Endothelial cell of hepatic sinusoid (primary cell): Measurements from ENCODE around the gene CHFR.
"Not testable (repeated sequence)": the region's sequence is repeated elsewhere in the genome, so short reads cannot be mapped to it uniquely, and the experiment has no call there.

Experiments
- in situ Hi-C: cut with HindIII; loops from 2 replicates; pipeline ENCODE4 v1.10.0; 2017; ENCODE audit warnings: low sequenced_read_pairs

CHFR gene

DNA sequence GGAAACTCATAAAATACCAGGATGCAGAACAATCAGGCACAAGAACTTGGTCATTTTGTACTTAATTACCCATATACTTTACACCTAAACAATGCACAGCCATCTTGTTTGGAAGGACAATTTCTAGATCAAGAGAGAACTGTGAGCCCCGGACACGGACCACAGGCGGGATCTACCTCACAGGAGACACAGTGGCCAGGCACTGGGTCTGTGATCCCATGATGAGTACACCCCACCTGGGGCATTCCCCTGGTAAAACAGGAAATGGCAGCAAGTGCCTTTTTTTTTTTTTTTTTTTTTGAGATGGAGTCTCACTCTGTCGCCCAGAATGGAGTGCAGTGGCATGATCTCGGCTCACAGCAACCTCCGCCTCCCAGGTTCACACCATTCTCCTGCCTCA lies 74.0 kb downstream of the CHFR start:
- in situ Hi-C loops = no loop called here

DNA sequence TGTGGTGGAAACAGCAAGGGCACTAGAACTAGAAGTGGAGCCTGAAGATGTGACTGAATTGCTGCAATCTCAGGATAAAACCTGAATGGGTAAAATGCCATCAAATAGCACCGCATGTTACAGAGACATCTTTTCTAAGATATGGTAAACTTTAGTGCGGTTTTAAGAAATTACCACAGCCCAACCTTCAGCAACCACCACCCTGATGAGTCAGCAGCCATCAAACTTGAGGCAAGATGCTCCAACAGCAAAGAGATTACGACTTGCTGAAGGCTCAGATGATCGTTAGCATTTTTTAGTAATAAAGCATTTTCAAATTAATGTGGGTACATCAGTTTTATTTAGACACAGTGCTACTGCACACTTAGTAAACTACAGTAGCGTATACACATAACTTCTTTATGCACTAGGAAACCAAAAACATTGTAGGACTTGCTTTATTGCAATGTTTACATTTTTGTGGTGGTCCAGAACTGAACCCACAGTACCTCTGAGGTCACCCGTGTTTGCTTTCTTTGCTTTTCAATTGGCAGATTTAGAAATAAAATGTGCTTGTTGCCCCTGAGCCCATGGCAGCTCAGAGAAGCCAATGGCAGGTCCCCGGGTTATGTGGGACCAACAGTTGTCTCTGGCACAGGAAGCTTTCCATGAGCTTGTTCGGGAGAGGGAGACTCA lies 74.6 kb downstream of the CHFR start:
- in situ Hi-C loops = no loop called here

DNA sequence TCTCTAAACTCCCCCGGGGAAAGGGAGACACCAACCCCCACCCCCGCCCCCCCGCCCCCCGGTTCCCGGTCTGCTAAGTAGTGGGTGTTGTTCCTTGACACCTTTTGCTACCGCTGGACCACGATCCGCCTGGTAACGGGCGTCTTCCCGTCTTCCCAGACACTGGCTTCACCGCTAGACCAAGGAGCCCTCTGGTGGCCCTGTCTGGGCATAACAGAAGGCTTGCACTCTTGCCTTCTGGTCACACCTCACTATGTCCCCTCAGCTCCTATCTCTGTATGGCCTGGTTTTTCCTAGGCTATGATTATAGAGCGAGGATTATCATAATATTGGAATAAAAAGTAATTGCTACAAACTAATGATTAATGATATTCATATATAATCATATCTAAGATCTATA lies 78.0 kb downstream of the CHFR start:
- in situ Hi-C loops = not testable (repeated sequence)

DNA sequence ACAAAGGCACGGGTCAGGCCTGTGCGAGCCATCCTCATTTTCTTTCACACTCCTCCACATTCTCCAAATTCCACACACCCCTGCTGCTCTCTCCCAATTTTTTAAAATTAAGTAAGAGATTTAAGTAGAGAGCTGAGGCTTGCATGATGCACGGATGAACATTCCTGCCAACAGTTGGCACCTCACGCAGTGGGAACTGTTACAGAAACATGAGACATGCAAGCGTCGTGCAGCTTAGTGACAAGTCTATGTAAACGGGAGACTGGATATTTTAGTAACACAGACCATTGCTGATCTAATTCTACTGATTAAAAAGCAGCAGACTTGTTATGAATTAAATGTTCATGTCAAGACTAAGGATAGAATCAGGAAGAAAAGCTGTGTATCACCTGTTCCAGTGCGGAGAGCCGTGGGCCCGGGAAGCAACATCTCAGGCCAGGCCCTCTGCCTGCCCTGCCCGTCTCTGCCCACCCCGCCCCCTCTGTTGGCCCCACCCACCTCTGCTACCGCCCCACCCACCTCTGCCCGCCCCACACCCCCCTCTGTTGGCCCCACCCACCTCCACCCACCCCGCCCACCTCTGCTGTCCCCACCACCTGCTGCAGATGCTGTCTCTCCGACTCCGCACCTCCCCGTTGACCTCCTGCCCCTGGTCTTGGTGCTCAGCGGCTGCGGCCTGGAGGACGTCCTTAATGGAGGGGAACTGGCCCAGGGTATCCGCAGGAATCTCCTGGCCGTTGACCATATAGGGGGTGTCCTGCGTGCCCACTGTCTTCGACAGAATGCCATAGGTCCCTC lies 79.9 kb downstream of the CHFR start:
- in situ Hi-C loops = no loop called here

DNA sequence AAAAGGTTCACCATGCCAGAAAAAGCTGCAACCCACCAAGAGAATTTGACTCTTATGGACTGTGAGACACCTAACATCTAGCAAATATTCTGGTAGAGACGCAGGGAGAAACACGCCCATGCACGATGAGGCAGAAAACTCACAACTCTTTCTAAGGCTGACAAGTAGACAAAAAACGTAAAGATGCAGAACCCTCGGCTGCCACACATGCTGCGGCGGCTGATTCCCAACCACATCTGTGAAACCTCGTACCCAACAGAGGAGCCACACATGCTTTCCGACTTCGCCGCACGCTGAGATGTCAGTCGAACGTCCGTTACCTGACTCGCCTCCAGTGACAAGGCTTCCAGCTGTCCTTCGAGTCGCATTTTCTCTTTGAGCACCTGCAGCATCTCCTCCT lies 80.5 kb downstream of the CHFR start:
- in situ Hi-C loops = no loop called here

DNA sequence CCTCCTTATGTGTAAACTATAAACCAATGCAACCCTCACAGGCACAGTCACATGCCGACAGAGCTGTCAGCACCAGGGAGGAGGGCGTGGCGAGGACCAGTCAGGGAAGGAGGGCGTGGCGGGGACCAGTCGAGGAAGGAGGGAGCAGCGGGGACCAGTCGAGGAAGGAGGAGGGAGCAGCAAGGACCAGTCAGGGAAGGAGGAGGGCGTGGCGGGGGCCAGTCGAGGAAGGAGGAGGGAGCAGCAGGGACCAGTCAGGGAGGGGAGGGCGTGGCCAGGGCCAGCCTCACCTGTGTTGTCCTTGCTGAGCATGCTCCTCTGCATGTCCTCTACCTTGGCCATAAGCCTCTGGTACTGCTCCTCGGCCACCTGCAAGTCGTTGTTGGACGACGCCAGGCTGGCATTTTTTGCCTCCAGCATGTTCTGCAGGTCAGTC lies 83.0 kb downstream of the CHFR start:
- in situ Hi-C loops = no loop called here

DNA sequence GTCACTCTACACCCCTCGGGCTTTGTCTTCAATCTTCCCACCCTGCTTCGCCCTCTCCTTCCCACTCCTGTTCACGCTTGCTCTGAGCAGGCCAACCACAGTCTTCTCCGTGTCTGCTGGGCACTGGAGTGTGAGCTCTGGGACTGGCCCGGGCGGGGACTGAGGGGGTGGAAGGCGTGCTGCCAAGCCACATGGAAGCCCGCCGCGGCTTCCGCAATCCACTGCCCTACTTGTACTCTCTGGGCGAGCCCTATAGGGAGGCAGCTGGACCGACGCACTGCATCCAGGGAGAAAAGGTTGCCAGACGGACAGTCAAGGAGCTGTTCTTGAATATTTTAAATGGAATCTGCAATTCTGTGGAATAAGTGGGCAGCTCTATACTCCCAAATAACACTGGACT lies 83.5 kb downstream of the CHFR start:
- in situ Hi-C loops = no loop called here

DNA sequence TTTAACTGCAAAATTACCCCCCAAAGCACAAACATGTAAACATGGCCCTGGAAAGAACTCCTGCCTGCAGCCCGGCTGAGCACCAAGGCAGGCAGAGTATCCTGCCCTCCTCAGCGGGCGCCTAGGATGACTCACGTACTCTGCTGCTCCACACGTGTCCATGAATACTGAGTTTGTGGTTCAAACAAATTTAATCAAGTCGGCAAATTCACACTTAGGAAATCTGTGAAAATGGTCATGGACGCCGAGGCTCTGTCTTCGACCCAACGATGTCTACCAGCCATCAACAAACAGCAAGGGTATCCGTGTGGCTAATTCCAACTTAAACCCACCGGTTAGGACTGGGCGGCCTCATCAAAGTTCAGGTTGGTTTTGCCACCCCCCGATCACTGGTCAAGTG lies 84.3 kb downstream of the CHFR start:
- in situ Hi-C loops = no loop called here

DNA sequence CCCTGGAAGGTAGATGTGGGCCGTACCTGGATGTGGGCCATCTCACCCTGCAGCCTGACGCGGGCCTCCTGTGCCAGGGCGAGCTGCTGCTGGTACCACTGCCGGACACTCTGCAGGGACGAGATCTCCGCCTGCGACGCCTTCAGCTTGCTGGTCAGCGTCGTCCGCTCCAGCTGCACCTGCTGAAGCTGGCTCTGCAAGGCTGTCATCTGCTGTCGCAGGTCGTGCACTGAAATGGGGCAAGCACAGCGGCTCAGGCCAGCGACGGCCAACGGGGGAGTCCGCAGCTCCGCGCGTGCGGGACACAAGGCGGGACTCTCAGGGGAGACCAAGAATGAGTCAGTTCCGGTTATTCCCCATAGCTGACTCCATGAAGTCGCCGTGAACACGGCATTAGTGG lies 85.7 kb downstream of the CHFR start:
- in situ Hi-C loops = no loop called here

DNA sequence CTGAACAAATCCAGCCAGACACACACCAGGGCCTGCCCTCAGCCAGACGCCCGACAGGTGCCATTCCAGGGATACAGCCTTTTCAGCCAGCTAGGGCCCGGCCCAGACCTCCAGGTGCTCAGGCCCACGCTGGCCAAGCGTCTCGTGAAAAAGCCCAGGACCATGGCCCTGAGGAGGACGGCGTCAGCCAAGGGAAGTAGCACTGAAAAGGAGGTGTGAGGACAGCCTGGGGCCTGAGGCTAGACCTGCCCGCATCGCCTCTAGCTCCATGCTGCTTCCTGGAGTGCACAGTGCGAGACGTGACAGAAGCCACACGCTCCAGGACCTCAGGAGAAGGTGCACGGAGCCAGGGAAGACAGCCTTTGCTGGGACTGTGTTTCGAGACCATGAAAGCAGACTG lies 88.6 kb downstream of the CHFR start:
- in situ Hi-C loops = no loop called here

DNA sequence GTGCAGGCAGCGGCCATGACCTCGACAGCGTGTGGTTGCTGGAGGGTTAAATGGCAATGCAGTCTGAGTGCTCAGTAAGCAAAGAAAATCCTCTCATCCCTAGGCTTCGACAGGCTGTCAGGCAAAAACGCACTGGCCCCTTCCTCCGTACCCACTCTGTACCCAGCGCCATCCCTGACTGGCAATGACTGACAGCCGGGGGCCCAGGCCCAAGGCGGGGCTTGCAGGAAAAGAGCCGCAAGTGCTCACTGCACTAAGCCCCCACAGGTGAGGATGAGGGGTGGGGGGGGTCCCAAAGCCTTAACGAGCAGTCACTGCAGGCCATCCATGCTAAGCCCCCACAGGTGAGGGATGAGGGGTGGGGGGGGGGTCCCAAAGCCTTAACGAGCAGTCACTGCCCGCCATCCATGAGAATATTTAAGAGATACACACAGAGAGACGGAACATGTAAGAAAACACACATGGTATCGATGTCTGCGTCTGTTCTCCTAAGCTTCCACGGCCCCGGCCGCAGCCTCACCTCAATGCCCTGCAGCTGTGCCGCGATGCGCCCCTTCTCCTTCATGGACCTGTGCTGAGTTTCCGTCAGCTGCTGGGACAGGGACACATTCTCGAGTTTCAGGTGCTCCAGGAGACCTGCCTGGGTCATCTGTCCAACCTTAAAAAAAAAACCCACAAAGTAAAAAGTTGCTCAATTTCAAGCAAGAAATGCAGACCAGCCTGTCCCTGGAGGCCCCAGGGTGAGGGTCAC lies 89.4 kb downstream of the CHFR start:
- in situ Hi-C loops = no loop called here

DNA sequence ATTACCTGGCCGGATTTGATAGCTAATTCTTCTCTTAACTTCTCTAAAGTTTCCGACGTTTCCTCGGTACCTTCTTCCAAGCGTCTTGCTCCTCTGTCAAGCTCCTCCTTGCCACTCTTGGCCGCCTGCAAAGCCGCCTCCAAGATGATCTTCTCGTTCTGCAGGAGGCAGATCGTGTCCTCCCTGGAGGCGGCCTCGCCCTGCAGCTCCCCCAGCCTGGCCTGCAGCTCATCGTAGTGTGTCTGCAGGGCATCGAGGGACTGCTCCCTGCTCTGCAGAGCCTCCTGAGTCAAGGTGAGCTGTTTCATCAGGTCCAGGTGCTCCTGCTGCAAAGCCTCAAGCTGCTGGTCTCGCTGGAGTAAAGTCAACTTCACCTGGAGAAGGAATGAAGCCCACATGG lies 91.6 kb downstream of the CHFR start:
- in situ Hi-C loops = no loop called here

DNA sequence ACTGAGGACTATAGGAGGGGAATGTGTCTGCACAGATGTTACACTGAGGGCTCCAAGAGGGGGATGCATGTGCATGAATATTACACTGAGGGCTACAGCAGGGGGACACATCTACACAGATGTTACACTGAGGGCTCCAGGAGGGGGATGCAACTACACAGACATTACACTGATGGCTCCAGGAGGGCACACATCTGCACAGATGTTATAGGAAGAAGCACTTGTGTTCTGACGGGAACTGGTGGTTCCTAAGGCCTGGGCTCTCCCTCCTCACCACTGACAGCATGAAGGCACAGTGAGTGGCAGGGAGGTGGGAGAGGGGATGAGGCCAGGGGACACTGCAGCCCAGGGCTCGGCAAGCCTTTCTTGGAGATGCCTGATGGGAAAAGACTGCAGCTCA lies 95.5 kb downstream of the CHFR start:
- in situ Hi-C loops = not testable (repeated sequence)

DNA sequence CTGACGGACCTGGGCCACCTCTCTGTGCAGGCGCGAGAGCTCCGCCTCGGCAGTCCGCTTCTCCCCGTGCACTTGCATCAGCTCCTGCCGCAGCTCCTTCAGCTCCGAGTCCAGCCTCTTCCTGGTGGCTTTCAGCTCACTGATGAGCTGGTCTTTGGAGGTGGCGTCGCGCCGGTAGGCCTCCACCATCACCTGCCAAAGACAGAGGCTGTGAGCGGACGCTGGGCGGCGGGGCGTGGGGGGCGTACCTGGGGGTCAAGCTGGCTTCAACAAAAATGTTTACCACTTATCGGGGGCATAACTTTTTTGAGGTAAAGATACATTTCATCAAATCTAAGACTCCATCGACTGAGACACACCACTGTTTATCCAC lies 98.3 kb downstream of the CHFR start:
- in situ Hi-C loops = no loop called here

DNA sequence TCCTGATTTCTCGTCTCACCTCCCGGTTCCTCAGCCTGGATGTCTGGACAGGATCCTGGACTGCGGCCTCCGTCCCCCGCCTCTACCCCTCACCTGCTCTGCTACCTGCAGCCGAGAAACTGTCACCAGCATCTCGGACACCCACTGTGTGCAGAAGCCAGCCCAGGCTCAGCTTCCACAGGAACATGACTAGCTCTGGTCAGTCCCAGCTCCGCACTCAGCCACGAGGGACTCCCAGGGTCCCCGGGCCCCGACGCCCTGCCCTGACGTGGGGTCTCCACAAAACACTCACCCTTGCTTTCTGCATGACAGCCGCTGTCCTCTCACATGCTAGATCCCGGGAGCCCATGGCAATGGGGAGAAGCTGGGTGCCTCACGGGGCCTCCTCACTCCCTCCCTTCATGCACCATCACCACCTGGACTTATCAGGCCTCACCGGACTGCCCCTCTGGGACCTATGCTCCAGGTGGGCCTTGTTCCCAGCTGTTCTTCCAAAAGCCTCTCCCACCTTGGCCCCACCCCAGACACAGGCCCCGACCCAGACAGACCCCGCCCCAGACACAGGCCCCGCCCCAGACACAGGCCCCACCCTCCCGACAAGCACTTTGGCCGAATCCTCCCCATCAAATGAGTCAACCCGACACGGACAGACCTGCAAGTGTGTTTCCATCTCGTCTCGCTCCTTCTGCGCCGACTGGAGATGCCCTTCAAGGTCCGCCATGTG lies 98.9 kb downstream of the CHFR start:
- in situ Hi-C loops = no loop called here

DNA sequence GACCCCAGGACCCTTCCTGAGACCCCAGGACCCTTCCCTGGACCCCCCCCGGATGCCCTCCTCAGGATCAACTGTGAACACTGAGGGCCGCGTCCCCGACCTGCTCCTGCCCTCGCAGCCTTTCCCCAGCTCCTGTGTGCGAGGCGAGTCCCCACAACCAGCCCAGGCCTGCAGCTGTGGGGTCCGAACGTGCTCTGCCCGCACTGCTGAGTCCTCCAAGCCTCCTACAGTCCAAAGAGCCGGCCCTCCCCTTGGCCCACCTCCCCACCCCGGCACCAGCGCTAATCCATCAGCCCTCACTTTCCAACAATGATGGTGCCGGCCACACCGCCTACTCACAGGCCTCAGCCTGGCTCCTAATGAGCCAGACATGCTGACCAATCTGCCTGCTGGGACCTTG lies 99.5 kb downstream of the CHFR start:
- in situ Hi-C loops = no loop called here

DNA sequence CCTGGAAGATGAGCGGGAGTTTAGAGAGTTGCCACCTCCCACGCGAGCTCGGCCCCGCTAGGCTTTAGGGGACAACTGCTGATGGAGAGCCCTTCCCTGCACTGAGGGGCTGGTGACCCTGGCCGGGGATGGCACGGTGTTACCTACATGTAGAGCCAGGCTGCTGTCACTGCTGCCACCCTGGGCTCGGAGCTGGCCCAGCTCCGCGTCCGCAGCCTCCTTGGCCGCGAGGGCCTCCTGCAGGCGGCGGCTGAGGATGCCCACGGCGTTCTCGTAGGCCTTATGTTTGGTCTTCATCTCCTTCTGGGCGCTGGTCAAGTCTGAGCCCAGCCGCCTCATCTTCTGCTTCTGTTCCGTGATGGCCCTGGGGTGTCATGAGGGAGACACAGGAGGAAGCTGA lies 101.2 kb downstream of the CHFR start:
- in situ Hi-C loops = no loop called here

DNA sequence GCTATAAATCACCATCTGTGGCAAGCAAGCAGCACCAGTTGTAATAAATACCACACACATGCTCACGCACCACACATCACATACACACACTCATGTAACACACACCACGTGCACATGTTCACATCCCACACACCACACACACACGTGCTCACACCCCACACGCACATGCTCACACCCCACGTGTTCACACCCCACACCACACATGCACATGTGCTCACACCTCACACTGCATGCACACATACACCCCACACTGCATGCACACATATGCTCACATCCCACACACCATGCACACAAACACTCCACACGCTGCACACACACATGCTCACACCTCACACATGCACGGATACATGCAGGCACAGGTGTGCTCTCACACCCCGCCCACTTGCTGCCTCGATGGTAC lies 102.8 kb downstream of the CHFR start:
- in situ Hi-C loops = no loop called here

DNA sequence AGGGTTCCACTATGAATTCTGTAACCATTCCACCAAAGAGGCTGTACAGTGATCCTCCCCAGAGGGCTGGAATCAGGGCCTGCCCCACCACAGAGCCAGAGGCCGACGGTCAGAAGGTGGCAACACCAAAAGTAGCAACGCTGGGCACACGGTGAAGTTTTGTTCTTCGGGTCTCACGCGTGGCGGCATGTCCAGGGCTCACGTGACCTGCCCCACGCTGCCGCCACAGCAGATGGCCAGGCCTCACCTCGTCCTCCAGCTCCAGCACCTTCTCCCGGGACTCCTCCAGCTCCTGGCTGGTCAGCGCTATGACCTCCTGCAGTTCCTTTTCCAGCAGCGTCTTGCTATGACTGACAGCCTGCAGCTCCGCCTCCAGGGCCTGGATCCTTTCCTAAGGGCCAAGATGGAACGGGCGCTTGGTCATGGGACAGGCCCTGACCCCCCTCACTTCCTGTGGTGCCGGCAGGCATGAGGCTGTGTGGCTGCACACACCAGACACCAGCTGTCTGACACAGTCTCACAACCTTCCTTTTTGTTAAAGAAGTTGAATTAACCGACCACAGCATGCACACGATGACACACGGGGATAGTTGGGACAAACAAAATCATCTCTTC lies 103.4 kb downstream of the CHFR start:
- in situ Hi-C loops = no loop called here
